ENCODE data around the gene PLCL2. TPM values are rescaled to one million over a fixed set of nuclear protein-coding genes. Genes with fewer than 3 reads are reported as not detected.

The PLCL2 gene
- total and polyA plus RNA-seq, 2 experiments from 2014 or later, result 1.6 to 9.7 TPM

- no peak for TF ChIP-seq ZNF462 (CRISPR knock-in tag; IDR thresholded peaks at IDR 0.05)
- no peak for TF ChIP-seq STAT1 (IDR thresholded peaks at IDR 0.05; ENCODE audit: unreplicated experiment)
- TF ChIP-seq EZH2phosphoT487 (IDR thresholded peaks at IDR 0.05; ENCODE audit: unreplicated experiment), result no peak
These were observed 16.2 kb upstream of the PLCL2 start (continued) for GRCh38 chr3:16868513-16868912.

GRCh38 chr3:16869261-16870005 lies 15.3 kb upstream of the PLCL2 start:
- no peaks in the 10 kb centered on the region for H4K20me1 ChIP-seq (replicated peaks; ENCODE audit: insufficient read depth)
- peaks cover 2% of the 10 kb centered on the region for H3K27me3 Mint-ChIP-seq (ENCODE audit: insufficient read depth, low read depth, poor library complexity)
- no peaks in the 10 kb centered on the region for H3K9me2 ChIP-seq (ENCODE audit: insufficient read depth)
- no peaks in the 10 kb centered on the region for H3K36me3 Mint-ChIP-seq (ENCODE audit: low read depth)
- H3F3A ChIP-seq (replicated peaks; ENCODE audit: low read depth), result no peaks in the 10 kb centered on the region
- no peak overlapping the region for H3K27ac Mint-ChIP-seq
- H2AFZ ChIP-seq, result no peak overlapping the region
- peaks cover 2% of the 10 kb centered on the region; the same call in 1 of the 3 replicates for H3K4me1 Mint-ChIP-seq
- DNase-seq (ENCODE audit: low spot score) (no peak), ATAC-seq (no peak)
- H3K4me3 ChIP-seq, result no peak overlapping the region
- no peak overlapping the region for H3K4me3 Mint-ChIP-seq
- H3K4me2 ChIP-seq, result no peak overlapping the region
- no peaks in the 10 kb centered on the region for H3K27me3 ChIP-seq (ENCODE audit: insufficient read depth)
- no peaks in the 10 kb centered on the region for H3K79me2 ChIP-seq (replicated peaks; ENCODE audit: insufficient read depth)
- no peaks in the 10 kb centered on the region for H3K36me3 ChIP-seq (ENCODE audit: insufficient read depth)
- H3K4me1 ChIP-seq (ENCODE audit: insufficient read depth), result no peaks in the 10 kb centered on the region
- TF ChIP-seq EZH2phosphoT487 (IDR thresholded peaks at IDR 0.05; ENCODE audit: unreplicated experiment) (no peak), STAT1 (IDR thresholded peaks at IDR 0.05; ENCODE audit: unreplicated experiment) (no peak), REST (IDR thresholded peaks at IDR 0.05; ENCODE audit: unreplicated experiment) (no peak), ZNF114 (CRISPR knock-in tag; IDR thresholded peaks at IDR 0.05) (no peak), POLR2AphosphoS5 (IDR thresholded peaks at IDR 0.05; ENCODE audit: low read depth) (no peak), CTCF (conservative IDR thresholded peaks at IDR 0.05; ENCODE audit: low read depth in 2 of 2) (no peak), NANOG (IDR thresholded peaks at IDR 0.05; ENCODE audit: borderline replicate concordance) (no peak), ETS1 (IDR thresholded peaks at IDR 0.05) (no peak), JUNB (IDR thresholded peaks at IDR 0.05; ENCODE audit: unreplicated experiment) (no peak), EZH2 (IDR thresholded peaks at IDR 0.05; ENCODE audit: low read depth, unreplicated experiment) (no peak), CREB1 (CRISPR knock-in tag; IDR thresholded peaks at IDR 0.05; ENCODE audit: low read depth) (no peak)
- no peaks in the 10 kb centered on the region for H3K9me3 Mint-ChIP-seq
- H3K27ac ChIP-seq (ENCODE audit: low read depth), result no peak overlapping the region

Data from GM23338 (cell line).